Endothelial cell of umbilical vein (primary cell): ENCODE measurements around the gene NHERF2. TPM values are rescaled to one million over a fixed set of nuclear protein-coding genes. Genes with fewer than 3 reads are reported as not detected.

Experiments used
- BruUV-seq: library from RNA; stranded (reverse); fragments of 400-500 nt; replicated peaks from 2 replicates; lab custom pipeline; 2021; lab: Mats Ljungman, UMichigan
- CTCF ChIA-PET: fragments of 300-600, 350-600 bp; sonication (Branson Sonifier 250); formaldehyde crosslinking; loops from one replicate; lab custom pipeline; 2021; ENCODE audit warnings: antibody characterized with exemption, inconsistent platforms; lab: Charles Lee
- POLR2A ChIA-PET: fragments of 300-600, 350-600 bp; sonication (Branson Sonifier 250); formaldehyde crosslinking; loops from one replicate; lab custom pipeline; 2021; ENCODE audit warnings: antibody characterized with exemption, inconsistent platforms; lab: Charles Lee
- DNase-seq: peaks from one replicate; pipeline ENCODE4 v3.0.0-alpha.2; 2011; ENCODE audit warnings: low read depth, low spot score
- FAIRE-seq: peaks from 2 replicates; lab custom pipeline; 2011; peaks lifted over from hg19 to GRCh38; lab: Jason Lieb, UNC
- H2AFZ ChIP-seq: 2 replicates; pipeline ENCODE4 v1.6.0; 2012; ENCODE audit warnings: low read depth, low read length, control low read depth, inconsistent platforms
- H3K27ac ChIP-seq: 2 replicates; pipeline ENCODE4 v1.5.1; 2011; ENCODE audit warnings: low read depth, mild to moderate bottlenecking, control low read depth, low read length, moderate library complexity; ENCODE audit not compliant: insufficient read depth
- H3K27me3 ChIP-seq, 2 experiments: 2 replicates each; pipeline versions ENCODE4 v1.6.0 to v1.6.1; 2011; ENCODE audit warnings: low read length in 2 of 2, mixed read lengths in 1 of 2; ENCODE audit not compliant: control insufficient read depth in 2 of 2, insufficient read depth in 2 of 2
- H3K36me3 ChIP-seq, 2 experiments: 2 replicates in 1 of 2; 3 replicates in 1 of 2; pipeline ENCODE4 v1.5.1; 2011; ENCODE audit warnings: low read length in 2 of 2, mild to moderate bottlenecking in 1 of 2, moderate library complexity in 1 of 2; ENCODE audit not compliant: control insufficient read depth in 2 of 2, insufficient read depth in 2 of 2; ENCODE audit errors: extremely low read depth in 1 of 2
- H3K4me1 ChIP-seq: 3 replicates; pipeline ENCODE4 v1.5.1; 2011; ENCODE audit warnings: mild to moderate bottlenecking, low read length; ENCODE audit not compliant: control insufficient read depth, insufficient read depth; ENCODE audit errors: extremely low read depth
- H3K4me2 ChIP-seq: 2 replicates; pipeline ENCODE4 v1.6.1; 2011; ENCODE audit warnings: low read length, control low read depth, mixed read lengths; ENCODE audit not compliant: insufficient read depth
- H3K4me3 ChIP-seq, 3 experiments: fragments of 200-600 bp in 1 of 3; sonication (generic), shearing (Covaris generic) in 1 of 3; replicated peaks in 1 of 3; 2 replicates each; pipeline ENCODE4 v1.5.1; 2011 to 2016; ENCODE audit warnings: control low read depth in 3 of 3, low read length in 3 of 3, mild to moderate bottlenecking in 2 of 3, inconsistent platforms in 1 of 3, low read depth in 1 of 3, moderate library complexity in 1 of 3; ENCODE audit not compliant: insufficient read depth in 1 of 3
- H3K79me2 ChIP-seq: 2 replicates; pipeline ENCODE4 v1.6.0; 2012; ENCODE audit warnings: low read length, inconsistent platforms; ENCODE audit not compliant: control insufficient read depth, insufficient read depth
- H3K9ac ChIP-seq: replicated peaks from 2 replicates; pipeline ENCODE3; 2011; ENCODE audit warnings: low read length, control low read depth; ENCODE audit not compliant: insufficient read depth; ENCODE audit errors: extremely low read depth
- H3K9me1 ChIP-seq: replicated peaks from 3 replicates; pipeline ENCODE4 v1.6.0; 2011; ENCODE audit warnings: mild to moderate bottlenecking, low read length; ENCODE audit not compliant: control insufficient read depth, insufficient read depth; ENCODE audit errors: extremely low read depth
- H3K9me3 ChIP-seq: replicated peaks from 2 replicates; pipeline ENCODE4 v1.5.1; 2012; ENCODE audit warnings: low read length, inconsistent platforms; ENCODE audit not compliant: control insufficient read depth, insufficient read depth
- H4K20me1 ChIP-seq: replicated peaks from 2 replicates; pipeline ENCODE3; 2011; ENCODE audit warnings: mild to moderate bottlenecking, low read length; ENCODE audit not compliant: control insufficient read depth, insufficient read depth; ENCODE audit errors: extremely low read depth
- EZH2 ChIP-seq: IDR thresholded peaks from 2 replicates; pipeline ENCODE4 v1.6.1; 2012; ENCODE audit warnings: borderline replicate concordance, low read depth, mild to moderate bottlenecking, moderate library complexity, low read length, inconsistent platforms; ENCODE audit not compliant: severe bottlenecking
- FOS ChIP-seq: IDR thresholded peaks from 2 replicates; pipeline ENCODE4 v1.6.1; 2011; ENCODE audit warnings: mild to moderate bottlenecking, low read length, moderate library complexity, borderline replicate concordance; ENCODE audit not compliant: insufficient read depth
- GATA2 ChIP-seq: IDR thresholded peaks from 2 replicates; pipeline ENCODE4 v1.7.0; 2011; ENCODE audit warnings: low read depth, mild to moderate bottlenecking, moderate library complexity, mixed read lengths, low read length; ENCODE audit not compliant: insufficient read length, insufficient read depth
- JUN ChIP-seq: IDR thresholded peaks from 2 replicates; pipeline ENCODE4 v1.6.1; 2011; ENCODE audit warnings: borderline replicate concordance, low read depth; ENCODE audit not compliant: insufficient read length, insufficient read depth
- MYC ChIP-seq: IDR thresholded peaks from one replicate; pipeline ENCODE4 v1.6.1; 2011; ENCODE audit warnings: mild to moderate bottlenecking, low read depth, low read length
- POLR2A ChIP-seq: IDR thresholded peaks from 2 replicates; pipeline ENCODE4 v1.6.1; 2012; ENCODE audit warnings: low read depth, mild to moderate bottlenecking, control low read depth, low read length
- POLR2AphosphoS5 ChIP-seq: IDR thresholded peaks from 2 replicates; pipeline ENCODE4 v1.6.1; 2012; ENCODE audit warnings: low read depth, mild to moderate bottlenecking, control low read depth, low read length, moderate library complexity; ENCODE audit not compliant: insufficient read depth
- dilution Hi-C: fragments of 300-500 bp; cut with MboI; formaldehyde crosslinking; loops from one replicate; pipeline ENCODE4 v1.15.0; 2019; ENCODE audit warnings: low sequenced_read_pairs; ENCODE audit not compliant: extremely low pct_ligation_motif_present
- intact Hi-C: fragments of 100-400 bp; cut with micrococcal nuclease; formaldehyde crosslinking; loops from one replicate; pipeline ENCODE4 v1.10.0; 2022
- polyA plus RNA-seq, 4 experiments: library from polyadenylated mRNA; depleted of rRNA in 3 of 4; stranded (reverse) in 3 of 4; unstranded in 1 of 4; fragments of >200 nt; gene quantifications; 2 replicates each; pipeline versions ENCODE4 v1.2.1 to v1.2.3, GENCODE V29; 2011 to 2012; ENCODE audit warnings: missing spikeins in 1 of 4
- total RNA-seq: library from RNA; stranded (reverse); gene quantifications from 2 replicates; pipeline ENCODE4 v1.2.3, GENCODE V29; 2021
- TF ChIP-seq, protein P1 (sequence below): IDR thresholded peaks from 2 replicates; pipeline ENCODE4 v1.6.1; 2011; ENCODE audit not compliant: insufficient read depth, insufficient read length
- TF ChIP-seq, protein P2 (sequence below), 2 donors: IDR thresholded peaks; 1 replicate in 1 of 2; 2 replicates in 1 of 2; pipeline ENCODE4 v1.5.1; 2011; ENCODE audit warnings: low read length in 2 of 2, mild to moderate bottlenecking in 2 of 2, moderate library complexity in 2 of 2, control low read depth in 1 of 2, inconsistent platforms in 1 of 2, low read depth in 1 of 2; ENCODE audit not compliant: insufficient read depth in 1 of 2; ENCODE audit errors: extremely low read depth in 1 of 2

NHERF2 gene
- total and polyA plus RNA-seq, 2 donors (not counting 3 experiments of a cell fraction or from before 2014, with no cell fraction given), result 65.2 to 71.2 TPM

GRCh38 chr16:2057438-2057837, 30.7 kb downstream of the NHERF2 start:
- Histone ChIP-seq H3K4me1 (no peaks in the 10 kb centered on the region), H3K4me2 (no peak overlapping the region), H3K27ac (no peak overlapping the region), H3K9me3 (no peaks in the 10 kb centered on the region), H3K36me3 (peaks cover 5 to 49% of the 10 kb centered on the region in 2 experiments), H2AFZ (no peak overlapping the region), H3K79me2 (no peaks in the 10 kb centered on the region), H3K4me3 (no peak overlapping the region), H3K9me1 (no peaks in the 10 kb centered on the region), H3K27me3 (no peaks in the 10 kb centered on the region), H3K9ac (no peak overlapping the region), H4K20me1 (no peaks in the 10 kb centered on the region)
- TF ChIP-seq JUN (no peak), POLR2A (no peak), POLR2AphosphoS5 (no peak), GATA2 (no peak), FOS (no peak), EZH2 (no peak), MYC (no peak)
- TF ChIP-seq, protein P1, sequence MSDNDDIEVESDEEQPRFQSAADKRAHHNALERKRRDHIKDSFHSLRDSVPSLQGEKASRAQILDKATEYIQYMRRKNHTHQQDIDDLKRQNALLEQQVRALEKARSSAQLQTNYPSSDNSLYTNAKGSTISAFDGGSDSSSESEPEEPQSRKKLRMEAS, result no peak
- TF ChIP-seq, protein P2, sequence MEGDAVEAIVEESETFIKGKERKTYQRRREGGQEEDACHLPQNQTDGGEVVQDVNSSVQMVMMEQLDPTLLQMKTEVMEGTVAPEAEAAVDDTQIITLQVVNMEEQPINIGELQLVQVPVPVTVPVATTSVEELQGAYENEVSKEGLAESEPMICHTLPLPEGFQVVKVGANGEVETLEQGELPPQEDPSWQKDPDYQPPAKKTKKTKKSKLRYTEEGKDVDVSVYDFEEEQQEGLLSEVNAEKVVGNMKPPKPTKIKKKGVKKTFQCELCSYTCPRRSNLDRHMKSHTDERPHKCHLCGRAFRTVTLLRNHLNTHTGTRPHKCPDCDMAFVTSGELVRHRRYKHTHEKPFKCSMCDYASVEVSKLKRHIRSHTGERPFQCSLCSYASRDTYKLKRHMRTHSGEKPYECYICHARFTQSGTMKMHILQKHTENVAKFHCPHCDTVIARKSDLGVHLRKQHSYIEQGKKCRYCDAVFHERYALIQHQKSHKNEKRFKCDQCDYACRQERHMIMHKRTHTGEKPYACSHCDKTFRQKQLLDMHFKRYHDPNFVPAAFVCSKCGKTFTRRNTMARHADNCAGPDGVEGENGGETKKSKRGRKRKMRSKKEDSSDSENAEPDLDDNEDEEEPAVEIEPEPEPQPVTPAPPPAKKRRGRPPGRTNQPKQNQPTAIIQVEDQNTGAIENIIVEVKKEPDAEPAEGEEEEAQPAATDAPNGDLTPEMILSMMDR (IDR thresholded peaks at IDR 0.05; ENCODE audit: extremely low read depth in 1 of 2, insufficient read depth in 1 of 2, low read depth in 1 of 2, low read length in 2 of 2), result no peak
- intact Hi-C loops, result loop anchor here (2.0 kb wide), 1 partner anchor 35 kb away; no protein-coding TSS in a partner anchor
- no peak for DNase-seq
- FAIRE-seq, result no peak
- CTCF ChIA-PET, result interaction anchor here (1.2 to 3.1 kb wide), 2 partner anchors 10 to 34 kb away, joined by 3 to 93 read pairs; partner anchors contain the start of genes NTHL1 and TSC2
- dilution Hi-C loops, result no loop called here
- POLR2A ChIA-PET, result no interaction called here
- no TSS peak for BruUV-seq
